ENCODE results near the gene SCG5. TPM values are rescaled to one million over a fixed set of nuclear protein-coding genes. Genes with fewer than 3 reads are reported as not detected.

The SCG5 gene
- polyA plus RNA-seq, 1 of the 3 experiments (the other 2 are of a cell fraction): 11.0 TPM

DNA sequence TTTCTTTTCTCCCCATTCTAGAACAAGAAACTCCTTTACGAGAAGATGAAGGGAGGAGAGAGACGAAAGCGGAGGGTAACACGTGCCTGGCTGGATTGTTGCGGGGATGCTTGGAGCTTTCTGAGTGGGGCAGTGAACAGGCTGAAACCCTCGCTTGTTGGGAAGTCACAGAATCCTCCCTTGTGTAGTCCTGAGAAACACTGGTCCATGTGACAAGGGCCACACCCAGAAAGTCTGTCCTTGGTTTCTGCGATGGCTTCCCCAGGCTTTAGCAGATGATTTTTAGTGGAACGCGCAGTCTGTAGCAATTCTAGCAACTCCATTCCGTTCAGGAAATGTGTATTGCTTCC is 50.2 kb downstream of the SCG5 start:
- H3K4me2 ChIP-seq: no peak overlapping the region
- no peak overlapping the region for H3K27ac ChIP-seq (ENCODE audit: low read depth in 2 of 2, low read length in 1 of 2)
- POLR2A ChIA-PET: no interaction called here
- H3K9me2 ChIP-seq: no peaks in the 10 kb centered on the region
- H3K9ac ChIP-seq: no peak overlapping the region
- no peak overlapping the region for H3K4me3 ChIP-seq (ENCODE audit: low read depth in 2 of 2, low read length in 1 of 2)
- no peaks in the 10 kb centered on the region for H3K9me3 ChIP-seq
- H3K27me3 ChIP-seq (ENCODE audit: insufficient read depth): no peaks in the 10 kb centered on the region
- 96% methylated on average over 10 of the region's 10 CpGs for WGBS (ENCODE audit: low lambda C conversion rate)
- no peaks in the 10 kb centered on the region for H3K36me3 ChIP-seq (replicated peaks in 1 of 2; ENCODE audit: control insufficient read depth in 1 of 2, insufficient read depth in 2 of 2, low read length in 1 of 2)
- peaks cover 0 to 5% of the 10 kb centered on the region in 2 experiments; a peak in 1 of 4 replicates for H3K4me1 ChIP-seq (ENCODE audit: control insufficient read depth in 1 of 2, insufficient read depth in 2 of 2, low read depth in 1 of 2, low read length in 1 of 2)
- H2AFZ ChIP-seq (ENCODE audit: low read depth): no peak overlapping the region
- peaks cover 12% of the 10 kb centered on the region for H3F3A ChIP-seq (replicated peaks; ENCODE audit: insufficient read depth)
- no peak for DNase-seq
- TF ChIP-seq GABPA (IDR thresholded peaks at IDR 0.05; ENCODE audit: low read depth) (no peak), FOSL2 (IDR thresholded peaks at IDR 0.05; ENCODE audit: borderline replicate concordance, low read depth) (no peak), MXI1 (IDR thresholded peaks at IDR 0.05; ENCODE audit: low read depth, low read length) (no peak), RAD21 (IDR thresholded peaks at IDR 0.05; ENCODE audit: low read length) (no peak), FOXM1 (IDR thresholded peaks at IDR 0.05; ENCODE audit: low read depth) (no peak), NRF1 (IDR thresholded peaks at IDR 0.05; ENCODE audit: low read depth, low read length) (no peak), ZBTB33 (IDR thresholded peaks at IDR 0.05; ENCODE audit: borderline replicate concordance, low read depth) (no peak), SIN3A (IDR thresholded peaks at IDR 0.05; ENCODE audit: borderline replicate concordance, low read depth, low read length) (no peak), EP300 (IDR thresholded peaks at IDR 0.05; ENCODE audit: borderline replicate concordance in 1 of 2, low read depth in 1 of 2, low read length in 1 of 2) (no peak), NFIC (IDR thresholded peaks at IDR 0.05; ENCODE audit: borderline replicate concordance) (no peak), FOXJ3 (CRISPR knock-in tag; IDR thresholded peaks at IDR 0.05) (no peak), RXRA (IDR thresholded peaks at IDR 0.05; ENCODE audit: borderline replicate concordance, low read depth) (no peak)
- TF ChIP-seq, protein P1, sequence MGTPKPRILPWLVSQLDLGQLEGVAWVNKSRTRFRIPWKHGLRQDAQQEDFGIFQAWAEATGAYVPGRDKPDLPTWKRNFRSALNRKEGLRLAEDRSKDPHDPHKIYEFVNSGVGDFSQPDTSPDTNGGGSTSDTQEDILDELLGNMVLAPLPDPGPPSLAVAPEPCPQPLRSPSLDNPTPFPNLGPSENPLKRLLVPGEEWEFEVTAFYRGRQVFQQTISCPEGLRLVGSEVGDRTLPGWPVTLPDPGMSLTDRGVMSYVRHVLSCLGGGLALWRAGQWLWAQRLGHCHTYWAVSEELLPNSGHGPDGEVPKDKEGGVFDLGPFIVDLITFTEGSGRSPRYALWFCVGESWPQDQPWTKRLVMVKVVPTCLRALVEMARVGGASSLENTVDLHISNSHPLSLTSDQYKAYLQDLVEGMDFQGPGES (IDR thresholded peaks at IDR 0.05; ENCODE audit: low read depth, low read length): no peak
- TF ChIP-seq, protein P2, sequence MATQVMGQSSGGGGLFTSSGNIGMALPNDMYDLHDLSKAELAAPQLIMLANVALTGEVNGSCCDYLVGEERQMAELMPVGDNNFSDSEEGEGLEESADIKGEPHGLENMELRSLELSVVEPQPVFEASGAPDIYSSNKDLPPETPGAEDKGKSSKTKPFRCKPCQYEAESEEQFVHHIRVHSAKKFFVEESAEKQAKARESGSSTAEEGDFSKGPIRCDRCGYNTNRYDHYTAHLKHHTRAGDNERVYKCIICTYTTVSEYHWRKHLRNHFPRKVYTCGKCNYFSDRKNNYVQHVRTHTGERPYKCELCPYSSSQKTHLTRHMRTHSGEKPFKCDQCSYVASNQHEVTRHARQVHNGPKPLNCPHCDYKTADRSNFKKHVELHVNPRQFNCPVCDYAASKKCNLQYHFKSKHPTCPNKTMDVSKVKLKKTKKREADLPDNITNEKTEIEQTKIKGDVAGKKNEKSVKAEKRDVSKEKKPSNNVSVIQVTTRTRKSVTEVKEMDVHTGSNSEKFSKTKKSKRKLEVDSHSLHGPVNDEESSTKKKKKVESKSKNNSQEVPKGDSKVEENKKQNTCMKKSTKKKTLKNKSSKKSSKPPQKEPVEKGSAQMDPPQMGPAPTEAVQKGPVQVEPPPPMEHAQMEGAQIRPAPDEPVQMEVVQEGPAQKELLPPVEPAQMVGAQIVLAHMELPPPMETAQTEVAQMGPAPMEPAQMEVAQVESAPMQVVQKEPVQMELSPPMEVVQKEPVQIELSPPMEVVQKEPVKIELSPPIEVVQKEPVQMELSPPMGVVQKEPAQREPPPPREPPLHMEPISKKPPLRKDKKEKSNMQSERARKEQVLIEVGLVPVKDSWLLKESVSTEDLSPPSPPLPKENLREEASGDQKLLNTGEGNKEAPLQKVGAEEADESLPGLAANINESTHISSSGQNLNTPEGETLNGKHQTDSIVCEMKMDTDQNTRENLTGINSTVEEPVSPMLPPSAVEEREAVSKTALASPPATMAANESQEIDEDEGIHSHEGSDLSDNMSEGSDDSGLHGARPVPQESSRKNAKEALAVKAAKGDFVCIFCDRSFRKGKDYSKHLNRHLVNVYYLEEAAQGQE (IDR thresholded peaks at IDR 0.05; ENCODE audit: low read depth, low read length): no peak
- TF ChIP-seq, protein P3, sequence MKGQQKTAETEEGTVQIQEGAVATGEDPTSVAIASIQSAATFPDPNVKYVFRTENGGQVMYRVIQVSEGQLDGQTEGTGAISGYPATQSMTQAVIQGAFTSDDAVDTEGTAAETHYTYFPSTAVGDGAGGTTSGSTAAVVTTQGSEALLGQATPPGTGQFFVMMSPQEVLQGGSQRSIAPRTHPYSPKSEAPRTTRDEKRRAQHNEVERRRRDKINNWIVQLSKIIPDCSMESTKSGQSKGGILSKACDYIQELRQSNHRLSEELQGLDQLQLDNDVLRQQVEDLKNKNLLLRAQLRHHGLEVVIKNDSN (IDR thresholded peaks at IDR 0.05; ENCODE audit: borderline replicate concordance, low read depth): no peak
- H3K79me2 ChIP-seq (ENCODE audit: insufficient read depth): peaks cover 2% of the 10 kb centered on the region; the same call in 1 of the 2 replicates
- CTCF ChIA-PET: no interaction called here
- H4K20me1 ChIP-seq (ENCODE audit: insufficient read depth): no peaks in the 10 kb centered on the region

Data from SK-N-SH (cell line).